Measurements from ENCODE around the gene ASB16.

Gene ASB16

GRCh38 chr17:44171931-44172455 is 1.5 kb downstream of the ASB16 start:
- H3K9me3 Mint-ChIP-seq: no peaks in the 10 kb centered on the region
- H3K27ac Mint-ChIP-seq: no peak overlapping the region
- peaks cover 4% of the 10 kb centered on the region for H3K36me3 Mint-ChIP-seq
- DNase-seq (ENCODE audit: low spot score in 2 of 2): no peak
- peaks cover 13% of the 10 kb centered on the region for H3K4me1 Mint-ChIP-seq
- H3K27me3 Mint-ChIP-seq: no peaks in the 10 kb centered on the region
- no peak overlapping the region for H3K4me3 Mint-ChIP-seq
- ATAC-seq (ENCODE audit: low read depth): no peak

DNA sequence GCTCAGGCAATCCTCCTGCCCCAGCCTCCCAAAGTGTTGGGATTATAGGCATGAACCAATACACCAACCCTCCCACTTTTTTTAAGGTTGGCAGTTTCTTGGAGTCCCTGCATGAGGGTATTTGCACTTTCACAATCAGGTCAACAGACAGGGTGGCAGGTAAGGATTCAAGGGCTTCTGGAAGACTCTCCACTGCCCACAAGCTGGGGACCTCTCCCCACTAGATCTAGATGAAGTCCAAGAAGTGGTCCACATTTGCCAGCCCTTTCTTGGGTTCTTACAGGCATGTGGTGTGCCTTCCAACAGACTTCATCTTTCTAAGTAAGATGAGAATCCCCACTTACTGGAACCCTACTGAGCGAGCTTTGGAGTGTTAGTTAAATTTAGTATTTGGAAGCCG is 3.9 kb downstream of the ASB16 start:
- Mint-ChIP-seq H3K4me3 (no peak overlapping the region), H3K27me3 (no peaks in the 10 kb centered on the region), H3K36me3 (peaks cover 9% of the 10 kb centered on the region), H3K9me3 (no peaks in the 10 kb centered on the region), H3K27ac (no peak overlapping the region), H3K4me1 (peaks cover 4% of the 10 kb centered on the region)
- DNase-seq (ENCODE audit: low spot score in 2 of 2) (no peak), ATAC-seq (ENCODE audit: low read depth) (no peak)

DNA sequence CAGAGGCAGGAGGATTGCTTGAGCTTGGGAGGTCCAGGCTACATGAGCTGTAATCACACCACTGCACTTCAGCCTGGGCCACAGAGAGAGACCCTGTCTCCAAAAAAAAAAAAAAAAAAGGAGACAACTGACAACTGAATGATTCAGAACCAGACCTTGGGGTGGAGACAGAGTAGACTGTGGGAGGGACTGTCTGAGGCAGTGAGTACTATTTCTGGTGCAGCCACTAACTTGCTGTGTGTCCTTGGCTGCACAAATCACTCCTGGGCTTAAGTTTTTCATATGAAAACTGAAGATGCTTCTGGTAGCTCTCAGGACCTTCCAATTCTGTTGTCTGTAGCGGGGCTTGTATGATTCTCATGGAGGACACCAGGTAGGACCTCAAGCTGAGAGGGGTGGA is 5.8 kb downstream of the ASB16 start:
- no peak overlapping the region for H3K27ac Mint-ChIP-seq
- peaks cover 9% of the 10 kb centered on the region for H3K36me3 Mint-ChIP-seq
- H3K4me1 Mint-ChIP-seq: no peaks in the 10 kb centered on the region
- H3K27me3 Mint-ChIP-seq: no peaks in the 10 kb centered on the region
- no peak for DNase-seq (ENCODE audit: low spot score in 2 of 2)
- no peaks in the 10 kb centered on the region for H3K9me3 Mint-ChIP-seq
- H3K4me3 Mint-ChIP-seq: no peak overlapping the region
- no peak for ATAC-seq (ENCODE audit: low read depth)

GRCh38 chr17:44176671-44177501 is 6.4 kb downstream of the ASB16 start:
- H3K9me3 Mint-ChIP-seq: no peaks in the 10 kb centered on the region
- no peak overlapping the region for H3K4me3 Mint-ChIP-seq
- ATAC-seq (ENCODE audit: low read depth) (no peak), DNase-seq (ENCODE audit: low spot score in 2 of 2) (no peak)
- no peaks in the 10 kb centered on the region for H3K27me3 Mint-ChIP-seq
- no peak overlapping the region for H3K27ac Mint-ChIP-seq
- H3K4me1 Mint-ChIP-seq: no peaks in the 10 kb centered on the region
- peaks cover 11% of the 10 kb centered on the region for H3K36me3 Mint-ChIP-seq

DNA sequence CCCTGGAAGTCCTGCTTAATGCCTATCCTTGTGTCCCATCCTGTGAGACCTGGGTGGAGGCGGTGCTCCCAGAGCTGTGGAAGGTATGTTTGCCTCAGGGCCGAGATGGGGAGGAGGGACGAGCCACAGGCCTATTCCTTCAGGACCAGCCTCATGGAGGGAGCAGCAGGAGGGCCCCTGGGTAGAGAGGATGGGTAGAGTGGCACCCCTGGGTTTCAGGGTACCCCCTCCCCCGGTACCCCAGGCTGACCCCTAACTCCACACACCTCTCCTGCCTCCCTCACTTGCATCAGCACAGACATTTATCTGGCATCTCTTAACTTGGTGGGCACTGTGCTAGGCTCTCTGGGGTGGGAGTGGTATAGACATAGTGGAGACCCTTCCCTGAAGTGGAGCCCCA is 7.1 kb downstream of the ASB16 start:
- Mint-ChIP-seq H3K27ac (no peak overlapping the region), H3K4me1 (no peaks in the 10 kb centered on the region), H3K4me3 (no peak overlapping the region), H3K9me3 (no peaks in the 10 kb centered on the region), H3K27me3 (no peaks in the 10 kb centered on the region), H3K36me3 (peaks cover 11% of the 10 kb centered on the region)
- ATAC-seq (ENCODE audit: low read depth) (no peak), DNase-seq (ENCODE audit: low spot score in 2 of 2) (no peak)

GRCh38 chr17:44178133-44178532 is 7.6 kb downstream of the ASB16 start:
- no peak for DNase-seq (ENCODE audit: low spot score in 2 of 2)
- no peak for ATAC-seq (ENCODE audit: low read depth)
- Mint-ChIP-seq H3K9me3 (no peaks in the 10 kb centered on the region), H3K4me3 (no peak overlapping the region), H3K27me3 (no peaks in the 10 kb centered on the region), H3K4me1 (no peaks in the 10 kb centered on the region), H3K27ac (no peak overlapping the region), H3K36me3 (peaks cover 11% of the 10 kb centered on the region)

DNA sequence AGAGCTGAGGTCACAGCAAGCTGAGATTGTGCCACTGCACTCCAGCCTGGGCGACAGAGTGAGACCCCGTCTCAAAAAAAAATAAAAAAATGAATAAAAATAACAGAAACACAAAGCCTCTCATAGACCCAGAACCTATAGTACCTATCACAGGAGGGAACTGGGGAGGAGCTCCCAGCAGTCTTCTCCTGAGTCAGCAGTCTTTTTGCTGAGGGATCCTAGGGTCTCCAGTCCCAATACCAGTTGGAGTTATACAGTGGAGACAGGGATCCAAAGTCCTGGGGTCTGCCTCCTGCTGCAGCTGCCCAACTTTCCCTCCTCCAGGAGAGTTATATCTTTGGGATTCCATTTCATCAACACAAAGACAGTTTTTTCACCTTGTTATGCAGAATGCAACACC is 12.5 kb downstream of the ASB16 start:
- no peak for ATAC-seq (ENCODE audit: low read depth)
- no peak for DNase-seq (ENCODE audit: low spot score in 2 of 2)
- H3K27me3 Mint-ChIP-seq: no peaks in the 10 kb centered on the region
- no peak overlapping the region for H3K4me3 Mint-ChIP-seq
- H3K4me1 Mint-ChIP-seq: peaks cover 9% of the 10 kb centered on the region
- H3K36me3 Mint-ChIP-seq: peaks cover 7% of the 10 kb centered on the region
- no peaks in the 10 kb centered on the region for H3K9me3 Mint-ChIP-seq
- no peak overlapping the region for H3K27ac Mint-ChIP-seq

DNA sequence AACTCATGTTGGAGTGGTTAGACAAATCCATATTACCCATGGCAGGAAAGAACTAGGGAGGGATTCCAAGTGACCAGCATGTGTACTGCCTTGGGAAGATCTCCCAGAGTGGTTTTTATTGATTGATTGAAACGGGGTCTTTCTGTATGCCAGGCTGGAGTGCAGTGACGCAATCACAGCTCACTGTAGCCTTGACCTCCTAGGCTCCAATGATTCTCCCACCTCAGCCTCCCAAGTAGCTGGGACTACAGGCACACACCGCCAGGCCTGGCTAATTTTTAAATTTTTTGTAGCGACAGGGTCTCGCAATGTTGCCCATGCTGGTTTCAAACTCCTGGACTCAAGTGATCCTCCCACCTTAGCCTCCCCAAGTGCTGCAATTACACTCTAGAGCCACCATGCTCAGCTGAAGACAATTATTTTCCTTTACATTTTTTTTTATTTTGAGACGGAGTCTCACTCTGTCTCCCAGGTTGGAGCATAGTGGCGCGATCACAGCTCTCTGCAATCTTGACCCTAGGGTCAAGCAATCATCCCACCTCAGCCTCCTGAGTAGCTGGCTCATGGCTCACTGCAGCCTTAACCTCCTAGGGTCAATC is 13.8 kb downstream of the ASB16 start:
- peaks cover 16% of the 10 kb centered on the region for H3K4me1 Mint-ChIP-seq

GRCh38 chr17:44186307-44187130 is 16.0 kb downstream of the ASB16 start, which contains the start of gene TMUB2:
TMUB2 (plus strand) TSS chr17:44186972; CDS start chr17:44187709, 737 bp downstream.
- DNase-seq (ENCODE audit: low spot score in 2 of 2): peak; percentile 99
- Mint-ChIP-seq H3K4me1 (peaks cover 16% of the 10 kb centered on the region), H3K27ac (peak within 1 kb of the TSS; percentile 98), H3K9me3 (no peaks in the 10 kb centered on the region), H3K36me3 (peaks cover 10% of the 10 kb centered on the region), H3K27me3 (no peaks in the 10 kb centered on the region), H3K4me3 (peak within 1 kb of the TSS; percentile 98)
- ATAC-seq (ENCODE audit: low read depth): peak; percentile 87

More for the DNA sequence above, 13.8 kb downstream of the ASB16 start:
- ATAC-seq (ENCODE audit: low read depth): no peak
- H3K4me3 Mint-ChIP-seq: no peak overlapping the region
- H3K9me3 Mint-ChIP-seq: no peaks in the 10 kb centered on the region
- DNase-seq (ENCODE audit: low spot score in 2 of 2): no peak
- peaks cover 4% of the 10 kb centered on the region for H3K36me3 Mint-ChIP-seq
- H3K27me3 Mint-ChIP-seq: no peaks in the 10 kb centered on the region
- no peak overlapping the region for H3K27ac Mint-ChIP-seq

DNA sequence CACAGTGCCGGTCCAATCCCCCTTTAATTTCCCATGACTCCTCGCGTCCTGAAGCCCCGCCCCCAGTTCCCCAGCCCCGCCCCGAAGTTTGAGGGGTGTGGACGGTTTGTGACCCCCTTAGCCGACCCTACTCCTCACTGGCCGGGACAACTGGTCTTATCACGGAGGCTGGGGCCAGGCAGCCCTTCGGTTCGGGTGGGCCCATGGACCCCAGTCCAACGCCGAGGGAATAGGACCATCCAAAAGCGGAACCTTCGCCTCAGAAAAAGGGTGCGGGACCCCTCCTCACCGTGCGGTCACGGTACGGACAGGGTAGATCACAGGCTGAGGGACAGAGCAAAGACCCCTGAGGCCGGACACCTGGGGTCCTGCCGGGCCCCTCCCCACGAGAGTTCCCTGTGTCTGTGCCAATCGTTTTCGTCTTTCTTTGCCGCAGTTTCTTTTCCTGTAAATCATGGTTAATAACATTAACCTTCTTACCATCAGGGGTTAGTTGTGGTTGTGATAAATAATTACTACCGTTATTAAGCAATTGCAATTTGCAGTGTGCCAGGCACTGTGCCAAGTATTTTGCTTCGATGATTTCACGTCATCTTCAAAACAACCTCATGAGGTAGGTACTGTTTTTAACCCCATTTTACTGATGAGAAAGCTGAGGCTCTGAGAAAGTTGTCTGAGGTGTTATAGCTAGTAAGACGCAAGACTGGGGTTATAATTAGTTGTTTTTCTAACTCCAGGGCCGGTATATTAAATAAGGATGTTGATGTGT is 16.8 kb downstream of the ASB16 start:
- peak overlapping the region; percentile 98 for H3K4me3 Mint-ChIP-seq
- H3K27me3 Mint-ChIP-seq: no peaks in the 10 kb centered on the region
- H3K27ac Mint-ChIP-seq: peak overlapping the region; percentile 98
- H3K4me1 Mint-ChIP-seq: peaks cover 16% of the 10 kb centered on the region
- peaks cover 8% of the 10 kb centered on the region for H3K36me3 Mint-ChIP-seq
- peak; percentile 57 for ATAC-seq (ENCODE audit: low read depth)
- DNase-seq (ENCODE audit: low spot score in 2 of 2): no peak
- no peaks in the 10 kb centered on the region for H3K9me3 Mint-ChIP-seq

- no peak for ATAC-seq (ENCODE audit: low read depth)
- peaks cover 11% of the 10 kb centered on the region for H3K36me3 Mint-ChIP-seq
- no peaks in the 10 kb centered on the region for H3K27me3 Mint-ChIP-seq
- peak overlapping the region; percentile 98 for H3K27ac Mint-ChIP-seq
- H3K4me3 Mint-ChIP-seq: peak overlapping the region; percentile 98
- no peak for DNase-seq (ENCODE audit: low spot score in 2 of 2)
- peaks cover 16% of the 10 kb centered on the region for H3K4me1 Mint-ChIP-seq
- no peaks in the 10 kb centered on the region for H3K9me3 Mint-ChIP-seq
Observed at GRCh38 chr17:44188576-44189403, 18.3 kb downstream of the ASB16 start.

GRCh38 chr17:44190481-44190880 is 20.0 kb downstream of the ASB16 start:
- peaks cover 11% of the 10 kb centered on the region for H3K36me3 Mint-ChIP-seq
- no peaks in the 10 kb centered on the region for H3K27me3 Mint-ChIP-seq
- H3K4me1 Mint-ChIP-seq: peaks cover 13% of the 10 kb centered on the region
- ATAC-seq (ENCODE audit: low read depth): no peak
- peak overlapping the region; percentile 22 for H3K27ac Mint-ChIP-seq
- no peaks in the 10 kb centered on the region for H3K9me3 Mint-ChIP-seq
- H3K4me3 Mint-ChIP-seq: no peak overlapping the region
- DNase-seq (ENCODE audit: low spot score in 2 of 2): no peak

DNA sequence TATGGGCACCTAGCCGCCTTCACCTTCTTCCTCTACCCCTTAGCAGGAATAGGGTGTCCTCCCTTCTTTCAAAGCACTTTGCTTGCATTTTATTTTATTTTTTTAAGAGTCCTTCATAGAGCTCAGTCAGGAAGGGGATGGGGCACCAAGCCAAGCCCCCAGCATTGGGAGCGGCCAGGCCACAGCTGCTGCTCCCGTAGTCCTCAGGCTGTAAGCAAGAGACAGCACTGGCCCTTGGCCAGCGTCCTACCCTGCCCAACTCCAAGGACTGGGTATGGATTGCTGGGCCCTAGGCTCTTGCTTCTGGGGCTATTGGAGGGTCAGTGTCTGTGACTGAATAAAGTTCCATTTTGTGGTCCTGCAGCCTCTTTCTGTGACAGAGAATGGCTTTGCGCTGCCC is 20.9 kb downstream of the ASB16 start:
- Mint-ChIP-seq H3K4me1 (peaks cover 13% of the 10 kb centered on the region), H3K27ac (peak overlapping the region; percentile 14), H3K9me3 (no peaks in the 10 kb centered on the region), H3K4me3 (no peak overlapping the region), H3K36me3 (peaks cover 11% of the 10 kb centered on the region), H3K27me3 (no peaks in the 10 kb centered on the region)
- ATAC-seq (ENCODE audit: low read depth) (no peak), DNase-seq (ENCODE audit: low spot score in 2 of 2) (no peak)

All from memory B cell (primary cell).